HT1080 (cell line): ENCODE measurements around the gene DOCK4. TPM values are rescaled to one million over a fixed set of nuclear protein-coding genes. Genes with fewer than 3 reads are reported as not detected.

Experiments
- DNase-seq: peaks from one replicate; pipeline ENCODE4 v3.0.0-alpha.2; 2015; ENCODE audit warnings: low read depth
- total RNA-seq: library from RNA; depleted of rRNA; stranded (reverse); fragments of >200 nt; shearing (Covaris generic); gene quantifications from 2 replicates; pipeline ENCODE4 v1.2.3, GENCODE V29; 2014

The DOCK4 gene
- total RNA-seq, 1 experiment from 2014 or later, result 46.6 TPM

DNA sequence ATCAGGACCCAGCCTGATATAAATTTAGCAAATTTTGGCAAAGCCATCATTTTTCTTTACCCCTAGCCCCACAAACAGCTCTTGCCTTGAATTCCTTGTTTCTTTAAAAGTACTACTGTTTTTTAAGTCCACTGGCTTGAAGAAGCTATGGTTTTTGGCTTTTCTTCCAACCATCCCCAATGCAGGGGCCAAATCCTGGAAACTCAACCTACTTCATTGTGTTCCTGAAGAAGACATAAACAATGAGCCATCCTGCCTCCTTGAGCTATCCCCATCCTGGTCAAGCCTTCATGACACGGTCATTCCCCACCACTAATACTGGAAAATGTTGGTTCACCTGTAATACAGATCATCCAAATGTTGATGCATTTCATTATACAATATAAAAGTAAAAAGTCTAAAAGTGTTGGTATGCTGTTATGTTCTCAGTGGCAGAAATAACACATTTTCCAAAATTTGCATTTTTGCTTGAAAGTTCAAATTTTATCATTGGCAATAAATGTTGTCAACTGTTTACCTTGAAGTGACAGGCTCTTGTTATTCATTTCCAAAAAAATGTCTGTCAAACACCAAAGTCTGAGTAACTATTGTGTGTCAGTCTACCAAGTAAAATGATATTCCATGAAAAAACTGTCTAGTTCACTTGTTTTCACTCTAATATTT lies 92.2 kb downstream of the DOCK4 start:
- DNase-seq, result no peak

DNA sequence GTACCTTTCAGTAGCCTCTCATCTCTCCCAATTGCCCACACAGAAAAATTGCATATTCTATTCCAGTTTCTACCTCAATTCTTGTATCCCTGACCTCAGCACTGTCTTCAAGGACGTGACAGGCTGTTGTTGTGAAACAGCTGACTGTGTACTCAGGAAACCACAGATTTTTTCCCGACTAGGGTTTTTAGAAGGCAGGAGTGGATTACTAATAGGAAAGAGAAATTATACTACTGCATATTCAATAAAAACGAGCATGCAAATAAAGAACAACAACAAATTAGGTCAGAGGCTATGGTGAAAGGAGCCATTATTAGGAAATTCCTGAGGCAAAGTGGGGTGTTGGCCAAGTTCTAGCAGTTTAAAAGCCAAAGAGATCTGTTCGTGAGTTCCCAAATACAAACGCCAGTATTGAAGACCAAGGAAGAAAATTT lies 93.4 kb downstream of the DOCK4 start:
- peak; percentile 26 for DNase-seq

DNA sequence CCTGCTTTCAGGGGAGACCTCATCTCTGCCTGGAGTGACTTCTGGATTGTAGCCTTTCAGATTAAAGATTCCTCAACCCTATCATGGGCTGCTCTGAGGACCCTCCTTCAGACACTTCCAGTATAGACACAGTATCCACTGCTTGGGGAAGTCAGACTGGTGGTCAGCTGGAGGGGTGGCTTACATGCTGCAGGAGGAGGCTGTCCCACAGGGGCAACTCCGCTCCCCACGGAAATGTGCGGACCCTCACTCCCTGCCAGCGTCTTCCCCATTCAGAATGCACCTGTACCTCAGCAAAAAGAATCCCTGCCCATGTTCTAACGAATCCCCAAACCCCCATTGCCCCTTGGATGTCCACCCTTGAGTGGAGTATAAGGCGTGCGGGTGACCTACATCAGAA lies 95.5 kb downstream of the DOCK4 start:
- no peak for DNase-seq

DNA sequence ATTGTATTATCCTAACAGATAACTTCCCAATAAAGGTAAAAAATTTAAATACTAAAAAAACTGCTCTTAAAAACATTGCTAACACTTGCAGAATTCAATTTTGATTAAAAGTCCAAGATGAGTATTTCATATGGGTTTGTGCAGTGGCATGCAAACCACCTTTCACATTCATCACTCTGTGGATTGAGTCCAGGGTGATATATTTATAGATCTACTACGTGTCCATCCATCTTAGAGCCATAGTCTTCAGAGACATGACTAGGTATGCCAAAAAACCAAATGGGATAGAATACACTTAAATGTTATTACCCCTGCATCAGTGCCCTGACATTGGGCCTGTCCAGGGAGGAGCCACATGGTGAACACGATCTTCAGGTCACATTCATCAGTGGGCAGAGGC lies 96.0 kb downstream of the DOCK4 start:
- DNase-seq, result no peak

DNA sequence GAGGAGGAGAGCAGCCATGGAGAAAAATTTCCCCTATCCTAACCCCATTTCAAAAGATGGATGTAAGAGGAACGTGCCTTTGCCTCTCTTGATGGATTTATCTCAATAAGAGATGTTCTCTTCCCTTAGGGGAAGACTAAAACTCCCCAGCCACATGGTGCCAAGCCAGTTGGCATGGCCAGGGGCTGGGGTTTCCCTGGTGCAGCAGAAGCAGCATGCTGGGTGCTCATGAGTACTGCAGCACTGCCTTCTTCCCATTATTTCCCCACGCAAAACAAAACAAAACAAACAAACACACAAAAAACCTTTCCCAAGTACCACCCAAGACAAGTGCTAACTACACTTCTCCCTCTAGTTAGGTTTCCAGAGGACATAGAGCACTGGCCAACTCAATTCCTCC lies 97.2 kb downstream of the DOCK4 start:
- DNase-seq, result no peak

DNA sequence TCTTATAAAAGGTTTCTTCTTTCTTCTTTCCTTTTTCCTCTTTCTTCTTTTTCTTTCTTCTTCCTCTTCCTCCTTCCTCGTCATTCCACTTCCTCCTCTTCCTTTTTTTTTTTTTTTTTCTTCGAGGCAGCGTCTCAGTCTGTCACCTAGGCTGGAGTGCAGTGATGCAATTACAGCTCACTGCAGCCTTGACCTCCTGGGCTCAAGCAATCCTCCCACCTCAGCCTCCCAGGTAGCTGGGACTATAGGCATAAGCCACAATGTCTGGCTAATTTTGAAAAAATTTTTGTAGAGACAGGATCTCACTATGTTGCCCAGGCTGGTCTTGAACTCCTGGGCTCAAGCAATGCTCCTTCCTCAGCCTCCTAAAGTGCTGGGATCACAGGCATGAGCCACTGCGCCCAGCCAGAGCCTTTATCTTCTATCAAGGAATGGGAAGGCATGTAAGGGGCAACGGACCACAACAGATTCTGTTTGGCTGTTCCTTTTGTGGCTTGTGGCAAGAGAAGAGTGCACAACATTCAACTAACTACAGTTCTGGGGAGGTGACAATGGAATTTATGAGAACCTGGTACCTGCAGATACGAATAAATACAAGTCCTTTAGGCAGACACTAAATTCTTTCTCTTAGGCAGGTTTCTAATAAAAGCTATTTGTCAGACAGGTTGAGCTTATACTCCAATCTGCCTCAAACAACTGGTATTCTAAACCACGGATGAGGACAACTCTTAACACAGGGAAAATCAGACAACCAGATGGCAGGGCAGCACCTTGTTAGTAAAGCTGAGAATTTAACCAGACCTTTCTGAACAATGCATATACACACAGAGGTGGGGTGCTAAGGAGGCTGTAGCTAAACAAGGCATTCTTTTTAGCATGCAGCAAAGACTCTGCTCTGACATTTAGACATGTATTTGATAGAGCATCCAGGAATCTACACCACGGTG lies 100.3 kb downstream of the DOCK4 start:
- DNase-seq, result no peak

DNA sequence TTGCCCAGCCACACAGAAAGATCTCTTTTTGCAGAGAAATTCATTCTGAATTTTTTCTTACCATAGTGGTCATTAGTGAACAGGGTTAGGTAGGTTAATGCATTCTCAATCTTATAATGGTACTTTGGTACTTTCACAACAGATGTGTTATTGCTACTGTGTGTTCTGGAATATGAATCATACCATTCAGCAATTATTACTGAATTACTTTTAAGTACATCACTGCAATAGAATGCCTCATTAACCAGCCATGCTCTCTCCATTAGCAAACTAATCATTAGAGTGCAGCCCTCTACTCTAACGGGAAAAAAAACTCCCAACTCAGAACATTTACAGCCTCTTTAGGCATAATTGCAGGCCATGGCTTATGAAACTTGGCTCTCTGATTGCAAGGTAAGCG lies 102.1 kb downstream of the DOCK4 start:
- no peak for DNase-seq

DNA sequence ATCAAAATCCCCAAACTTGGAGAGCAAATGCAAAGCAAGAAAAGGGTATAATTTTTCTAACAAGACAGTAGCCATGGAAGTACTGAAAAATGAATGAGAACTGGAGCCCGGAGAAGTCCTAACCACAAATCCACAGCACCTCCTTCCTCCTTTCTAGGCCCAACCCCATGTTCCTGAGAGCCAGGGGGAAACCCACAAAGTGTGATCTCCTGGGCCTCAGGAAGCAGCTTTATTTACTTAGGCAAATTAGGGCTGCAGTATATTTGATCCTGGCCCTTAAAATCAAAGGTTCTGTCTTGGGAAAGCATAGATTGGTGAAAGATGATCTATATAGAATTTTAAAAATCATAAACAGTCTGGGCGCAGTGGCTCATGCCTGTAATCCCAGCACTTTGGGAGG lies 103.0 kb downstream of the DOCK4 start:
- peak; percentile 75 for DNase-seq

DNA sequence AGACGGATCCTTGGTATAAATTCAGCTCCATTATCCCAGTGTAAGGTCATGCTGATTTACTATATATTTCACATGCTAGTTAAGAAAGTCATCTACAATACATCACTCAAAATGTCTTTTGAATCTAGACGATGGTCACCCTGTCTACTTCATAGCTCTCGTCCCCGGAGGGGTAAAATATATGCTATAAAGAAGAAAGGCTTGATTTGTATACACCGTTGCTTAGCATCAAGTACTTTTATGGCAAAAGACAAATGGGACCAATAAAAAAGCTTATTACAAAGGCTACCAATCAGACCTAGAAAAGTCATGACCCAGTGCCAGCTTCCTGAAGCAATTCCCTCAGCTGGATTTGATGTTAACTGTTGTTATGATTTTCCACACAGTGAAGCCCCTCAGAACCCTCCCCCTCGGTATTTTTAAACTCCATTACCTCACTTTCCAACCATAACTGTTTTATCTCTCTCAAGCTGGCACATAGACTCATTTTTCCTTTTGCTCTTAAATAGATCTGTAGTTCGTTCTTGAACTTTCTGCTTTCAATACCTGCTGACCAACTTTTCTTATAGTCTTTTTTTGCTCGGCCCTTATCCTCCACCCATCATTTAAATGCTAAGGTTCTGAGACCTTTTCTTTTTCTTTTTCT lies 104.9 kb downstream of the DOCK4 start:
- DNase-seq, result no peak

DNA sequence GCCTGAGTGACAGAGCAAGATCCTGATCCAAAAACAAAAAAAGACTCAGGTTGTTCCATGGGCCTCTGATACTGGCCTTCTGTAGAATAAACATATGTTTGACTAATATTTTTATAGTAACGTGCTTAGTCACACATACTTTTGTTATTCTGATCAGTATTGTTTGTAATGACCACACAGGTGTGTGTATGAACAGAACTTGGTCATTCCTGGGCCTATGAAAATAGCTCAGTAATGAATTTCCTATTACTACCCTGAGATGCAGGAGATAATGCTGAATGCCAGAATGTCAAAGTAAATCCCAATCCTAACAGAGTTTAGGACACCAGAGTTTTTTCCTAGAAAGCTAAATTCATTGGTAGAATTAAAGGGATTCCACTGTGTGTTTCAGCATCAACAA lies 108.7 kb downstream of the DOCK4 start:
- DNase-seq, result no peak

DNA sequence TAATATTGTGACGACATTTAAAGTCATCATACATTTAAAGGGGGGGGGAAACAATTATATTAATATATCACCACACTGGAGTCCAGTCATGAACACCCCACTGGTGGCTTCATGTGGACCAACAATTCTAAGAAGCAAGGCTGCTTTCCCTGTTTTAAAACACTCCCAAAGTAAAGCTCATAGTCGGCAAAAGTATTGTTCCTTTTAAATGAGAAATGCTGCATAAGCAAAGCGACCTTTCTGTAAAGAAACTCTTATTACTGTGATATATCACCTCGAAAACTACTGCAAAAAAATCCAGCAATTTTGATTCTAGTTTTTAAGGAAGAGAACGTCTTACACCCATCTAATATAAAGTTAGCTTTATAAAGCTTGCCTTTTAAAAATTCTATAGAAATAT lies 112.8 kb downstream of the DOCK4 start:
- no peak for DNase-seq

DNA sequence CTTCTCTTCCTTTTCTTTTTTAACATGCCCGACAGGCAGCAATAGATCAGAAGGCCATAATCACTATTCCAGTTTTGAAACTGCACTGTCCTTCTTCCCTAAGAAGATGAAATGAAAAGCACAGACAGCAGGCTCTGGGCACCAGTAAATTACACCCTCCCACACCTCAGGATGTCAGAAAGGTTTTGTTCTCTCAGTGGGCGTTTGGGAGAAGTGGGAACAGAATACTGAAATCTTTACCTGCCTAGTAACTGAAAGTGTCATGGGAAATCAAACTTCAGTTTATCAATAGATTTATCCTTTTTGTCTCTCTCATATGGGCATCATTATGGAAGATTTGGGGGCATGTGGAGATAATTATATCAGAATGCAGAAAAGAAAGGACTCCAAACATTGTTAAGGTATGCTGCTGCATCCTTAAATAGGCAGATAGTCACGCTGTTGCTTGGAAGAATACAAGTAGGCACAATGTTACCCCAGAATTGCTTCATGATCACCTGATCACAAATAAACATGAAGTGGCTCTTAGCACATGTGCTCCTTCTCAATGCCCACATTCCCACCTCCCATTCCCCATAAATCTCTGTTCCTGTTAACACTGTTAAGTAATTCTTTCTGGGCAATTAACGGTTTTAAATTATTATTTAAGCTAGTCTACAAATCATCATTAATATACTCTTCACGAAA lies 113.3 kb downstream of the DOCK4 start:
- no peak for DNase-seq

DNA sequence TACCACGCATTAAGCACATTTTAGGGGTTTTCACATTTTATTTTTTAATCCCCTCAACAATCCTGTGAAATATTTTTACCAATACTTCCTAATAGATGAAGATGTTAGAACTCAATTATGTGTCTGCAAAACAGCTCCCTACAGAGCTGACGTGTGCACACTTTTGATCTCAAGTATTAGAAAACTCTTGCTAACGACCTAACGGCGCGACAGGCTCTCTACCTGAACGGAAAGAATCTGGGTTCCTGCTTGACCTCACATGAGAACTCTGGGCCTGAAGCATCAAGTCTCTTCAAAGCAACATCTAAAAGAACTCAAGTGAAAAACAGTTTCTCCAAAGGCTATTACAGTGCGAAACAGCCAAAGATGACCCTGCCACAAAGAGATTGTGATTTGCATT lies 113.9 kb downstream of the DOCK4 start:
- no peak for DNase-seq

DNA sequence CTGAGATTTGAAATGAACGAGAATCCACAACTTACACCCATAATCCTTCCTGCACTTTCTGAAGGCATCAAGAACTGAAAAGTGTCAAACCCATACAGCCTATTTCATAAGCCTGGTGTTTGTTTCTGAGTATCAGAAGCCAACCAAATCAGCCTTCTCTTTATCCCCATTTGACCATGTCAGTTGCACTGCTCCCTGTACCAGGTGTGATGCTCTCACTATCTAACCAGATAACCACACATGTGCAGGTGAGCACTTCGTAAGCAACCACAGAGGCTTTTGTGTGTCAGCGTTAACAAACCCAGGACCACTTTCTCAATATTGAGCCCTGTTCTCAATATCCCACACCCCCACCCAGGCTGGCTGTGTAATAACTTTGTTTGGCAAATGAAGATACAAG lies 114.4 kb downstream of the DOCK4 start:
- DNase-seq, result no peak

DNA sequence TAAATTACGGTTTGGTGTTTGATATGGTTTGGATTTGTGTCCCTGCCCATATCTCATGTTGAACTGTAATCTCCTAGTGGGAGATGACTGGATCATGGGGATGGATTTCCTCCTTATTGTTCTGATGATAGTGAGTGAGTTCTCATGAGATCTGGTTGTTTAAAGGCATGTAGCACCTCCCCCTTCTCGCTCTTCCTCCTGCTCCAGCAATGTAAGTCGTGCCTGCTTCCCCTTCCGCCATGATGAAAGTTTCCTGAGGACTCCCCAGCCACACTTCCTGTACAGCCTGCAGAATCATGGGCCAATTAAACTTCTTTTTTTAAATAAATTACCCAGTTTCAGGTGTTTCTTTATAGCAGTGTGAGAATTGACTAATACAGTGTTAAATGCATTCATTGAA lies 116.6 kb downstream of the DOCK4 start:
- DNase-seq, result no peak

DNA sequence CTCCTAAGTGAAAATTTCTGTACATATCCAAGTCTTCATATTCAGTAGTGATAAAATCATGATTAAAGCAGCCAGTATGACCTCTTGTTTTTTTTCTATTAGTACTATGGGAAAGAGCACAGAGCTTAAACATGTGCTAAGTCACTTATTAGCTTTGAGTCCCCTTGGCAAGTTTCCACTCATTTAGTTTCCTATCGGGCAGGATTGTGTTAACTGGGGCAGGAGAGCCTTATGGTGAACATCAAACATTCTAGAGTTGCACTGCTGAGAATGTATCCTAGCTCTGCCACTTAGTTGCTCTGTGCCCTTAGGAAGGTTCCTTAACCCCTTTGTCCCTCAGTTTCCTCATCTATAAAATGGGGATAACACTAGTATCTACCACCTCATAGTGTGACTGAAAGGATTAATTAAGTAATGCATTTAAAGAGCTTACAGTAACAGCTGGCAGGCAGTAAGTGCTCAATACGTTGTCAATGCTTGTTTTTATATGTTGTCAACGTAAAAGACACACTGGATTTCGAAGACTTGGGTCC lies 117.6 kb downstream of the DOCK4 start:
- DNase-seq, result no peak

DNA sequence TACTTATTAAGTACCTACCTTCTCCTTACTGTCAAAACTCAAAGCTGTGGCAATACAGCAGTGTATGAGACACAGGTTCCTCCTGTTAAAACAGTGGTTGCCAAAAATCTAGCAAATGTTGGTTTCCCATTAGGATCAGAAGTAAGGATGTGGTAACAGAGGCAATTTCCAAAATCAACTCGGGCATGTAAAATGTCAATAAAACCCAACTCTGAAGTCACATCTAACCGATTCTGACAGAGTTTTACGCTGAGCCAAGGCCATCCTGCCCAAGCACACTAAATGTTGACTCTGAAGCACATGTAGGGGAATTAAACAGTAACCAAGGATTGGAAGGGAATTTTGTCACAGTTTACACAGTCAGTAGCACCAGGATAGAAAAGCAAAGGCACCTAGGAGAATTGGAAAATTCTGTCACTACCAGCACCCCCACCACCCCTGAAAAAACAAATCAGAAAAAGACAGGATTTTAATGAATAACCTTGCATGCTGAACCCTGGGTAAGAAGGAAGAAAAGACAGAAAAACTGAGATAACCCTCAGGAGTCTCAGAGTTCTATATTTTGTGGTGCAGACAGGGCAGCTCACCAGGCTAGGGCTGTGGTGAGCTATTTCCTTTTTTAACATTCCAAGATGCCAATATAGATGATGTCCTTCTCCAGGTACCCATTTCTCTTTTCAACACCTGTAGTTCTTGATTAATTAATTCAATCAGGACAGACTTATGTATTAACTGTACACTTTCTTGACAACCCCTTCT lies 119.5 kb downstream of the DOCK4 start:
- DNase-seq, result no peak

DNA sequence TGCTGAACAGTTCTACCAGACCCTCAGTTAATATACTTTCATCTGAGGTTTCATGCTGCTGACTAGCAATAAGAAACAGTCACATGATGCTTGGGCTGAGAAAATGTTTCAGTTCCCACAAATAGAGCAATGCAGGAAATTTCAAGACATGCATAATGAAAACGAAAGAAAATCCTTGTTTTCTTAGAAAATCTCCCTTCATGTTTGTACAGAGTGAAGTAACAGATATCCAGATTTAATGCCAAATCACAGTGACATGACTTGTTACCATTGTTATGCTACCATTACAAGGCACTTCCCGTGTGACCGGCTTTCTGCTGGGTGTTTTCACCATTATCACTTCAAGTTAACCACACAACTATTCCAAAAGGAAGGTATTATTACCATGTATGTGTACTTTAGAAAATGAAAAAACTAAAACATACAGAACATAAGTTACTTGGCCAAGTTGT lies 121.7 kb downstream of the DOCK4 start:
- DNase-seq, result no peak

DNA sequence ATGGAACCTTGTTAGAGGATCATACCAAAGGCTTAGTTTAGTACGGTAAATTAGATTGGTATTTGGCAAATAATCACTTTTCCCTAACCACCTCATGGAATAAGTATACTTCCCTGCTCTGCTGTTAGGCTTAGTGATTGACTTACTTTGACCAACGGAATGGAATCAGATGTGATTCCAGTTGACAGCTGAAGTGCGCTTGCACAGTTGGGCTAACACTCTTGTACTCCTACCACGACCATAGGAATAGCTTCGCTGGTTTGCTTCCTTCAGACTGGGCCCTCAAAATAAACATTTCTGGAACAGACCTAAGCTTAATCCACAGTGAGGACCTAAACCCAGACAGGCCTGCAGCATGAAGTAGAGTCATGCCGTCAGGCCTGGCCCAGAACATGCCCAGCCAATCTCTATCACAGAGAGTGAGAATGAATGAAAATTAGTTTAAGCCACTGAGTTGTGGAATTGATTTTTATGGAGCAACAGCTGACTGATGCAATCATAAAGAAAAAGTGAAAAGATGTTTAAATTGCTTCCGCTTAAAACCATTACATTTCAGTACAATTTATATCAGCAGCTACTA lies 122.3 kb downstream of the DOCK4 start:
- no peak for DNase-seq

DNA sequence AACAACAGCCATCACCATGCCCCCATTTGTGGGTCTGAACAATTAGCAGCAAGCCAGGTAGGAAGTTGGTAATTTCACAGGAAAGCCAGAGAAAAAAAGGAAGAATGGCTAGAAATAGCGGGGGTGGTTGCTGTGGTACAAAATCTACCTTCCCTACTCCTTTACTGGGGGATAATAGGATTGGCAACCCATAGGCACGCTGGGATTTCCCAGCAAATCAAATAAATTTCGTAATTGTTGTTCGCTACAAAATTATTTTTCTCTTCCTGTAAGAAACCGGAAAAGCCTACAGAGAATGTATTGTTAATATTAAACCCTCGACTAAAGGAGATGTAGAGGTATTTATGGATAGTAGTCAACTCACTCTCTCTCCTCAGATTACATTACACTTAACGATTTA lies 123.9 kb downstream of the DOCK4 start:
- DNase-seq, result no peak
